ENCODE results near the gene HECW1.

The HECW1 gene

DNA sequence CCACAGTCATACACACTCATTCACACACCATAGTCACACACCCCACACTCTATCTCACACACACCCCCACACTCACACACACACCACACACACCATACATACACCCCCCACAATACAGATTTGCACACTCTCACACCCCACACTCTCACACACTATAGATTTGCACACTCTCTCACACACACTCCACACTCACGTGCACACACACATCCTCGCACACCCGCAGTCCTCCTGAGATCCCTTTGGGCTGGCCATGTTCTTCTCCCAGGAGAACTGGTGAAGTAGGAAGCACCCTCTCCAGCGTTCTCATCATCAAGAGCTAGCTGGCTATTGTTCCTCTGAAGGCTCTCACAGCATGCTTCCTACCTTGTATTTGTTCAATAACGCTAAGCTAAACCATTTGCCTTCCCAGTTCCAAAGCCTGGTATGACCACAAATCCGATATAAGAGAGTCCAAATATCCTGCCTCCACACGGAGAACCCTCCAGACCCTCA, 86.2 kb downstream of the HECW1 start:
- TF ChIP-seq, protein P1, sequence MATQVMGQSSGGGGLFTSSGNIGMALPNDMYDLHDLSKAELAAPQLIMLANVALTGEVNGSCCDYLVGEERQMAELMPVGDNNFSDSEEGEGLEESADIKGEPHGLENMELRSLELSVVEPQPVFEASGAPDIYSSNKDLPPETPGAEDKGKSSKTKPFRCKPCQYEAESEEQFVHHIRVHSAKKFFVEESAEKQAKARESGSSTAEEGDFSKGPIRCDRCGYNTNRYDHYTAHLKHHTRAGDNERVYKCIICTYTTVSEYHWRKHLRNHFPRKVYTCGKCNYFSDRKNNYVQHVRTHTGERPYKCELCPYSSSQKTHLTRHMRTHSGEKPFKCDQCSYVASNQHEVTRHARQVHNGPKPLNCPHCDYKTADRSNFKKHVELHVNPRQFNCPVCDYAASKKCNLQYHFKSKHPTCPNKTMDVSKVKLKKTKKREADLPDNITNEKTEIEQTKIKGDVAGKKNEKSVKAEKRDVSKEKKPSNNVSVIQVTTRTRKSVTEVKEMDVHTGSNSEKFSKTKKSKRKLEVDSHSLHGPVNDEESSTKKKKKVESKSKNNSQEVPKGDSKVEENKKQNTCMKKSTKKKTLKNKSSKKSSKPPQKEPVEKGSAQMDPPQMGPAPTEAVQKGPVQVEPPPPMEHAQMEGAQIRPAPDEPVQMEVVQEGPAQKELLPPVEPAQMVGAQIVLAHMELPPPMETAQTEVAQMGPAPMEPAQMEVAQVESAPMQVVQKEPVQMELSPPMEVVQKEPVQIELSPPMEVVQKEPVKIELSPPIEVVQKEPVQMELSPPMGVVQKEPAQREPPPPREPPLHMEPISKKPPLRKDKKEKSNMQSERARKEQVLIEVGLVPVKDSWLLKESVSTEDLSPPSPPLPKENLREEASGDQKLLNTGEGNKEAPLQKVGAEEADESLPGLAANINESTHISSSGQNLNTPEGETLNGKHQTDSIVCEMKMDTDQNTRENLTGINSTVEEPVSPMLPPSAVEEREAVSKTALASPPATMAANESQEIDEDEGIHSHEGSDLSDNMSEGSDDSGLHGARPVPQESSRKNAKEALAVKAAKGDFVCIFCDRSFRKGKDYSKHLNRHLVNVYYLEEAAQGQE (IDR thresholded peaks at IDR 0.05; ENCODE audit: insufficient read depth in 1 of 2, low read depth in 2 of 2, low read length in 2 of 2) = no peak
- no peak for TF ChIP-seq TAF1 (IDR thresholded peaks at IDR 0.05; ENCODE audit: borderline replicate concordance, insufficient read depth, low read length)
- TF ChIP-seq POLR2AphosphoS5 (IDR thresholded peaks at IDR 0.05; ENCODE audit: low read depth, low read length) = no peak
- no peak for TF ChIP-seq SIN3A (IDR thresholded peaks at IDR 0.05; ENCODE audit: borderline replicate concordance, insufficient read depth, low read length)
- TF ChIP-seq FOXP2 (optimal IDR thresholded peaks at IDR 0.05; ENCODE audit: borderline replicate concordance, extremely low read depth, extremely low read length, insufficient read depth) = no peak

DNA sequence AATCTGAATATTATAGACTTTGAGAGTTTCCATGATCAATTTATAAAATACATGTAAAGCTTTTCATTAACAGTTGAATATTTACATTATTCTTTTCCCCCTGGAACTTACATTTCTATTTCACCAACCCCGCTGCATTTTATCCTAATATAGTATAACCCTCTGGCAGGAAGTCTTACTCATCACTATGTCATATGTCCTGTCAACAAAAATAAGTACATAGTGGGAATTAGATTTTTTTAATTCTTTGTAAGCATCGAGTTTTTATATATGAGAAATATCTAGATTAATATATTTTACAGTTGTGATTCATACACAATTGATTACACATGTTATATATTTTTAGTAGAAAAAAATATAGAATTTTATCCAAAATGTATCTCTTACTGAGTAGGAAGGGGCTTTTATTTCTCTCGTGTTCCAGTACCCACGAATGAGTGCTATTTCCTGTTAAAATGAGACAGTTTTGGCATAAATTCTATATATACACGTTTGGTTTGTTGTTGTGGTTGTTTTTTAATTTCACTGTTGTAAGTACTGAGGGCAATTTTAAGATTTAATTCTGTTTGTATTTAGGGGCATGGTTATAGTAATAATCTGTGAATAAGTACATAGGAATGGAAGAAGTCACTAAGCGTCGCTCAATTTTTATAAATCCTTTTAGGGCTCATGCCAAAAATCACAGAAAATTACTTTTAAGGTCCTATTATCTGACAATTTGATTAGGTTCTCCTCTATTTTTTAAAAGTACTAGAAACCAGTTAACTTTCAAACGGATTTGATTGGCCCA, 87.1 kb downstream of the HECW1 start:
- TF ChIP-seq, protein P1 (IDR thresholded peaks at IDR 0.05; ENCODE audit: insufficient read depth in 1 of 2, low read depth in 2 of 2, low read length in 2 of 2) = no peak
- TF ChIP-seq FOXP2 (optimal IDR thresholded peaks at IDR 0.05; ENCODE audit: borderline replicate concordance, extremely low read depth, extremely low read length, insufficient read depth) (no peak), SIN3A (IDR thresholded peaks at IDR 0.05; ENCODE audit: borderline replicate concordance, insufficient read depth, low read length) (no peak), POLR2AphosphoS5 (IDR thresholded peaks at IDR 0.05; ENCODE audit: low read depth, low read length) (no peak), TAF1 (IDR thresholded peaks at IDR 0.05; ENCODE audit: borderline replicate concordance, insufficient read depth, low read length) (no peak)

DNA sequence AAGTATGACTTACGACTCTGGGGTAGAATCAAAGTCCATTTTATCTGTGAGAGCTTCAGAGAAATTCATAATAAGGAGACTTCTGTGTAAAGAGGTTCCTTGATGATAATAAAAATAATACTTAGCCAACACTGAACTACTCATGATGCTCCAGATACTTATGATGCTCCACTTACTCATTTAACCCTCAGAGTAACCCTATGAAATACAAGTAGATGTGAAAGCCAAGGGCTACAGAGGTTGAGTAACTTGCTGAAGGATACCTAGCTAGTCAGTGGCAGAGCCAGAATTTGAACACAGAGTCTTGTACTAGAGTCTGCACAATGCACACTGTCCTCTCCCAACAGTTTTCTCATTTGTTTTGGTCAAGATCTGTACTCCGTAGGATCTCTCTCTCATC, 89.5 kb downstream of the HECW1 start:
- TF ChIP-seq FOXP2 (optimal IDR thresholded peaks at IDR 0.05; ENCODE audit: borderline replicate concordance, extremely low read depth, extremely low read length, insufficient read depth) (no peak), POLR2AphosphoS5 (IDR thresholded peaks at IDR 0.05; ENCODE audit: low read depth, low read length) (no peak), SIN3A (IDR thresholded peaks at IDR 0.05; ENCODE audit: borderline replicate concordance, insufficient read depth, low read length) (no peak), TAF1 (IDR thresholded peaks at IDR 0.05; ENCODE audit: borderline replicate concordance, insufficient read depth, low read length) (no peak)
- TF ChIP-seq, protein P1 (IDR thresholded peaks at IDR 0.05; ENCODE audit: insufficient read depth in 1 of 2, low read depth in 2 of 2, low read length in 2 of 2) = no peak

DNA sequence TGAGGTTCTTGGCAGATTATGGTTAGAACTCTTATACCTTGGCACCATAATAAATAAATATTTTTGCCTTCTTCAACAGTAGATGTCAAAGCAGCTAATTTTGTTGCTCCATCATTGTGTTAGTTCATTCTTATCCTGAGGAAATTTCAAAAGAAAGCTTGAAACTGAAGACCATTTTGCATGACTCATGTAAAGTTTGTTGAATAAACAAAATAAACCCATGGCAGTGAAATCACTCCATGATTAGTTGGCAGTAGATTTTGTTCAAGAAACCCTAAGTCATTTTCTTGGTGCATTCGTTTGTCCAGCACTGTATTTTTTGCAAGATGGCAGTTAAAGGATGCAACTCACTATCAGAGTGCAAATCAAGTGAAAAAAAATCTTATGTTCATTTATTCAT, 91.6 kb downstream of the HECW1 start:
- TF ChIP-seq SIN3A (IDR thresholded peaks at IDR 0.05; ENCODE audit: borderline replicate concordance, insufficient read depth, low read length) (no peak), FOXP2 (optimal IDR thresholded peaks at IDR 0.05; ENCODE audit: borderline replicate concordance, extremely low read depth, extremely low read length, insufficient read depth) (no peak), TAF1 (IDR thresholded peaks at IDR 0.05; ENCODE audit: borderline replicate concordance, insufficient read depth, low read length) (no peak), POLR2AphosphoS5 (IDR thresholded peaks at IDR 0.05; ENCODE audit: low read depth, low read length) (no peak)
- TF ChIP-seq, protein P1 (IDR thresholded peaks at IDR 0.05; ENCODE audit: insufficient read depth in 1 of 2, low read depth in 2 of 2, low read length in 2 of 2) = no peak
